NB4 (cell line): ENCODE data around the gene FSIP1.

ENCODE experiments used
- DNase-seq: peaks from one replicate; pipeline ENCODE4 v3.0.0; 2010; ENCODE audit warnings: low read depth
- H3K4me3 ChIP-seq: one replicate; pipeline ENCODE4 v1.5.1; 2011; ENCODE audit warnings: mild to moderate bottlenecking, low read depth, low read length, moderate library complexity
- CTCF ChIP-seq: IDR thresholded peaks from one replicate; pipeline ENCODE4 v1.5.1; 2012; ENCODE audit warnings: low read depth, low read length
- MAX ChIP-seq: IDR thresholded peaks from 2 replicates; pipeline ENCODE4 v1.6.1; 2011; ENCODE audit warnings: low read depth, low read length
- MYC ChIP-seq: IDR thresholded peaks from 2 replicates; pipeline ENCODE4 v1.6.1; 2011; ENCODE audit warnings: low read depth, low read length
- POLR2A ChIP-seq: IDR thresholded peaks from 2 replicates; pipeline ENCODE4 v1.6.1; 2011; ENCODE audit warnings: mild to moderate bottlenecking; ENCODE audit not compliant: insufficient read length; ENCODE audit errors: extremely low read depth

Gene FSIP1

GRCh38 chr15:39797407-39797806 lies 14.8 kb upstream of the FSIP1 start:
- TF ChIP-seq MAX, result no peak
- TF ChIP-seq CTCF, result no peak
- TF ChIP-seq MYC, result no peak
- TF ChIP-seq POLR2A, result no peak
- DNase-seq, result no peak
- H3K4me3 ChIP-seq, result no peak overlapping the region

GRCh38 chr15:39796601-39797000 lies 14.0 kb upstream of the FSIP1 start:
- TF ChIP-seq MAX, result no peak
- no peak for TF ChIP-seq POLR2A
- no peak for TF ChIP-seq MYC
- no peak for TF ChIP-seq CTCF
- DNase-seq, result no peak
- no peak overlapping the region for H3K4me3 ChIP-seq

GRCh38 chr15:39795486-39795885 lies 12.8 kb upstream of the FSIP1 start:
- no peak for DNase-seq
- H3K4me3 ChIP-seq, result no peak overlapping the region
- TF ChIP-seq MYC (no peak), POLR2A (no peak), MAX (no peak), CTCF (no peak)

GRCh38 chr15:39794954-39795353 lies 12.3 kb upstream of the FSIP1 start:
- no peak for TF ChIP-seq MAX
- no peak for TF ChIP-seq CTCF
- TF ChIP-seq MYC, result no peak
- TF ChIP-seq POLR2A, result no peak
- no peak for DNase-seq
- H3K4me3 ChIP-seq, result no peak overlapping the region

GRCh38 chr15:39793923-39794322 lies 11.3 kb upstream of the FSIP1 start:
- H3K4me3 ChIP-seq, result no peak overlapping the region
- TF ChIP-seq MAX, result no peak
- TF ChIP-seq MYC, result no peak
- no peak for TF ChIP-seq CTCF
- no peak for TF ChIP-seq POLR2A
- DNase-seq, result no peak

- TF ChIP-seq MAX, result no peak
- TF ChIP-seq MYC, result no peak
- no peak for TF ChIP-seq CTCF
- TF ChIP-seq POLR2A, result no peak
- no peak for DNase-seq
- H3K4me3 ChIP-seq, result no peak overlapping the region
These were observed 10.2 kb upstream of the FSIP1 start for GRCh38 chr15:39792844-39793335.
